Brain pericyte (primary cell): Measurements from ENCODE around the gene GLIS1.

Experiments
- DNase-seq: peaks from one replicate; pipeline ENCODE4 v3.0.0-alpha.2; 2012; ENCODE audit warnings: low read depth, low spot score

Gene GLIS1

GRCh38 chr1:53495633-53496345 lies 243.2 kb downstream of the GLIS1 start:
- no peak for DNase-seq

GRCh38 chr1:53490351-53490750 lies 248.6 kb downstream of the GLIS1 start:
- no peak for DNase-seq

GRCh38 chr1:53486395-53487026 lies 252.5 kb downstream of the GLIS1 start:
- no peak for DNase-seq

GRCh38 chr1:53485478-53486394 lies 253.2 kb downstream of the GLIS1 start:
- DNase-seq = peak; percentile 31

- DNase-seq = no peak
These were observed 254.1 kb downstream of the GLIS1 start for GRCh38 chr1:53484705-53485477.

GRCh38 chr1:53483656-53484055 lies 255.3 kb downstream of the GLIS1 start:
- no peak for DNase-seq

- DNase-seq = no peak
These were observed 255.8 kb downstream of the GLIS1 start for GRCh38 chr1:53483170-53483569.

GRCh38 chr1:53482441-53483153 lies 256.4 kb downstream of the GLIS1 start:
- no peak for DNase-seq

GRCh38 chr1:53481456-53481855 lies 257.5 kb downstream of the GLIS1 start:
- no peak for DNase-seq

- DNase-seq = no peak
These were observed 258.3 kb downstream of the GLIS1 start for GRCh38 chr1:53480678-53481077.

GRCh38 chr1:53478502-53478818 lies 260.5 kb downstream of the GLIS1 start:
- DNase-seq = no peak

GRCh38 chr1:53477651-53478501 lies 261.1 kb downstream of the GLIS1 start:
- DNase-seq = no peak

GRCh38 chr1:53476579-53476978 lies 262.4 kb downstream of the GLIS1 start:
- DNase-seq = no peak

- DNase-seq = no peak
These were observed 263.3 kb downstream of the GLIS1 start for GRCh38 chr1:53475664-53476063.

GRCh38 chr1:53473463-53473862 lies 265.5 kb downstream of the GLIS1 start:
- no peak for DNase-seq

GRCh38 chr1:53471000-53471399 lies 268.0 kb downstream of the GLIS1 start:
- DNase-seq = no peak

- DNase-seq = no peak
These were observed 268.4 kb downstream of the GLIS1 start for GRCh38 chr1:53470584-53470983.

- DNase-seq = peak; percentile 70
These were observed 268.8 kb downstream of the GLIS1 start for GRCh38 chr1:53470155-53470554.

GRCh38 chr1:53469373-53469772 lies 269.6 kb downstream of the GLIS1 start:
- no peak for DNase-seq

- no peak for DNase-seq
These were observed 270.6 kb downstream of the GLIS1 start for GRCh38 chr1:53468374-53468773.
